Measurements from ENCODE around the gene NUDCD3.

NUDCD3 gene

GRCh38 chr7:44334734-44335097 lies 155.7 kb downstream of the NUDCD3 start:
- TF ChIP-seq CTCF (IDR thresholded peaks at IDR 0.05; ENCODE audit: low read depth, low read length, missing control alignments): no peak
- no peak overlapping the region for H3K27ac ChIP-seq
- H3K36me3 ChIP-seq (replicated peaks): no peaks in the 10 kb centered on the region
- no peaks in the 10 kb centered on the region for H3K27me3 ChIP-seq (replicated peaks)
- in situ Hi-C loops (cut with HindIII; ENCODE audit: low pct_ligation_motif_present, low sequenced_read_pairs): no loop called here
- H3K4me3 ChIP-seq (ENCODE audit: low read depth, low read length): no peak overlapping the region
- no peak for DNase-seq

GRCh38 chr7:44333911-44334733 lies 156.3 kb downstream of the NUDCD3 start:
- H3K27ac ChIP-seq: no peak overlapping the region

GRCh38 chr7:44331682-44332081 lies 158.8 kb downstream of the NUDCD3 start:
- in situ Hi-C loops (cut with HindIII; ENCODE audit: low pct_ligation_motif_present, low sequenced_read_pairs): no loop called here

More at GRCh38 chr7:44333911-44334733, 156.3 kb downstream of the NUDCD3 start:
- in situ Hi-C loops (cut with HindIII; ENCODE audit: low pct_ligation_motif_present, low sequenced_read_pairs): no loop called here
- Histone ChIP-seq H3K36me3 (replicated peaks) (no peaks in the 10 kb centered on the region), H3K4me3 (ENCODE audit: low read depth, low read length) (no peak overlapping the region), H3K27me3 (replicated peaks) (no peaks in the 10 kb centered on the region)
- DNase-seq: no peak
- TF ChIP-seq CTCF (IDR thresholded peaks at IDR 0.05; ENCODE audit: low read depth, low read length, missing control alignments): no peak

GRCh38 chr7:44330331-44330730 lies 160.1 kb downstream of the NUDCD3 start:
- TF ChIP-seq CTCF (IDR thresholded peaks at IDR 0.05; ENCODE audit: low read depth, low read length, missing control alignments): no peak
- peaks cover 14% of the 10 kb centered on the region for H3K27me3 ChIP-seq (replicated peaks)
- no peak overlapping the region for H3K27ac ChIP-seq
- in situ Hi-C loops (cut with HindIII; ENCODE audit: low pct_ligation_motif_present, low sequenced_read_pairs): no loop called here
- no peak overlapping the region for H3K4me3 ChIP-seq (ENCODE audit: low read depth, low read length)
- no peaks in the 10 kb centered on the region for H3K36me3 ChIP-seq (replicated peaks)
- no peak for DNase-seq

More at GRCh38 chr7:44331682-44332081, 158.8 kb downstream of the NUDCD3 start:
- TF ChIP-seq CTCF (IDR thresholded peaks at IDR 0.05; ENCODE audit: low read depth, low read length, missing control alignments): no peak
- DNase-seq: no peak
- Histone ChIP-seq H3K27ac (no peak overlapping the region), H3K4me3 (ENCODE audit: low read depth, low read length) (no peak overlapping the region), H3K36me3 (replicated peaks) (no peaks in the 10 kb centered on the region), H3K27me3 (replicated peaks) (peaks cover 6% of the 10 kb centered on the region)

GRCh38 chr7:44329888-44330287 lies 160.6 kb downstream of the NUDCD3 start:
- Histone ChIP-seq H3K4me3 (ENCODE audit: low read depth, low read length) (no peak overlapping the region), H3K27me3 (replicated peaks) (peaks cover 16% of the 10 kb centered on the region), H3K36me3 (replicated peaks) (no peaks in the 10 kb centered on the region), H3K27ac (no peak overlapping the region)
- no peak for DNase-seq
- in situ Hi-C loops (cut with HindIII; ENCODE audit: low pct_ligation_motif_present, low sequenced_read_pairs): no loop called here
- no peak for TF ChIP-seq CTCF (IDR thresholded peaks at IDR 0.05; ENCODE audit: low read depth, low read length, missing control alignments)
